ENCODE measurements around the gene SHROOM1. TPM values are rescaled to one million over a fixed set of nuclear protein-coding genes. Genes with fewer than 3 reads are reported as not detected.

The SHROOM1 gene
- total RNA-seq, 1 donor from 2014 or later: 0.79 TPM

DNA sequence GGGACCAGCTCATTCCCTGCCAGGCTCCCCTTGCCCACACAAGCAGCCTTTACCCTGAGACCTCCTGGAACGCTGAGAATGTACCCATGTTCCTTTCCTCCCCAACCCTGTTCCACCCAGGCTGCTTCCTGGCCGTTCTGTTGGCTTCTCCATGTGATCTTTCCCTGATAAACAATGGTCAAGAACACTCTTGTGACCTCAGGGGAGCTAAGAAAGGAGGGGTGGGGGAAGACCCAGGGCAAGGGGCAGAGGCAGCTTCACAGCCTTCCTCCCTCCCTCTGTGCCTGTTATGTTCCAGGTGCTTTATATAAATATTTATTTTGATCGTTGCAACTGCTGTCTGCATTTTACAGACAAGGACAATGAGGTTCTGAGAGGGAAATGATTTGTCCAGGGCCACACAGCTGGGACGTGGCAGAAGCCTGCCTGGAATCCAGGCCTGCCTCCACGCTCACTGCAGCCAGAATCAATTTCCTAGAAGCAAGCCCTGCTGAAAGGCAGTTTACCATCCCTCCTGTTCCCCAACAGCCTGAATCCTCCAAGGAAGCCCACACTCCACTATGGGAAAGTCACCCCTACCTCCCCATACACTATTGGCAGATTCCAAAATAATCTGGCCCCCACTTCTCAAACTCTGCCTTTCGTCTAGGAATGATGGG lies 3.9 kb downstream of the SHROOM1 start:
- H3K36me3 ChIP-seq (ENCODE audit: control insufficient read depth, insufficient read depth, low read length): no peaks in the 10 kb centered on the region
- TF ChIP-seq, protein P1, sequence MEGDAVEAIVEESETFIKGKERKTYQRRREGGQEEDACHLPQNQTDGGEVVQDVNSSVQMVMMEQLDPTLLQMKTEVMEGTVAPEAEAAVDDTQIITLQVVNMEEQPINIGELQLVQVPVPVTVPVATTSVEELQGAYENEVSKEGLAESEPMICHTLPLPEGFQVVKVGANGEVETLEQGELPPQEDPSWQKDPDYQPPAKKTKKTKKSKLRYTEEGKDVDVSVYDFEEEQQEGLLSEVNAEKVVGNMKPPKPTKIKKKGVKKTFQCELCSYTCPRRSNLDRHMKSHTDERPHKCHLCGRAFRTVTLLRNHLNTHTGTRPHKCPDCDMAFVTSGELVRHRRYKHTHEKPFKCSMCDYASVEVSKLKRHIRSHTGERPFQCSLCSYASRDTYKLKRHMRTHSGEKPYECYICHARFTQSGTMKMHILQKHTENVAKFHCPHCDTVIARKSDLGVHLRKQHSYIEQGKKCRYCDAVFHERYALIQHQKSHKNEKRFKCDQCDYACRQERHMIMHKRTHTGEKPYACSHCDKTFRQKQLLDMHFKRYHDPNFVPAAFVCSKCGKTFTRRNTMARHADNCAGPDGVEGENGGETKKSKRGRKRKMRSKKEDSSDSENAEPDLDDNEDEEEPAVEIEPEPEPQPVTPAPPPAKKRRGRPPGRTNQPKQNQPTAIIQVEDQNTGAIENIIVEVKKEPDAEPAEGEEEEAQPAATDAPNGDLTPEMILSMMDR (IDR thresholded peaks at IDR 0.05; ENCODE audit: insufficient read depth, low read length, severe bottlenecking): no peak
- FAIRE-seq (no peak), DNase-seq (ENCODE audit: low read depth) (no peak)
- H3K4me3 ChIP-seq (ENCODE audit: low read depth, low read length): no peak overlapping the region
- no peaks in the 10 kb centered on the region for H3K27me3 ChIP-seq (ENCODE audit: control insufficient read depth, insufficient read depth, low read length)

DNA sequence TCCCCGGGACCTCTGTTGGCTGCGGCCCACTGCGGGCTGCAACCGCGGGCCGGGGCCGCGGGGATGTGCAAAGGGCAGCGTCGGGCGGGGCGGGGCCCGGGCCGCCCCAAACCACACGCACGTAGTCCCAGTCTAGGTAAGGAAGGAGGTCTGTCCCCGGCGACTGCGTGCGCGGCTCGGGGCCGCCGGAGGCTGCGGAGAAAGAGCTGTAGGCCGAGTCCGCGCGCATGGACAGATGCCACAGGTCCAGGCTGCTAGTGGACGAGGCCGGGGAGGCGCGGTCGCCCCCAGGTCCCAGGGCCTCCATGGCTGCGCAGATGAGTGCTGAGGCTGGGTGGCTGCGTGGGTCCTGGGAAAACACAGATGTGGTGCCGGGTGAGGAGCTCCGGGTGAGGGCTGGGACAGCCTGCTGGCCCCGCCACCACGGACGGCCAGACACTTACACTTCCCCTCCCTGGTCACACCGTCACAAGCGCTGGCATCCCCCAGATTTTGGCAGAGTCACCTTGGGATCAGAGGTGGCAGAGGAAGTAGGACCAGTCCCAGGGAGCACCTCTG lies 4.5 kb downstream of the SHROOM1 start:
- FAIRE-seq: no peak
- no peak for DNase-seq (ENCODE audit: low read depth)
- Histone ChIP-seq H3K27me3 (ENCODE audit: control insufficient read depth, insufficient read depth, low read length) (no peaks in the 10 kb centered on the region), H3K4me3 (ENCODE audit: low read depth, low read length) (peak overlapping the region; percentile 15), H3K36me3 (ENCODE audit: control insufficient read depth, insufficient read depth, low read length) (no peaks in the 10 kb centered on the region)
- TF ChIP-seq, protein P1 (IDR thresholded peaks at IDR 0.05; ENCODE audit: insufficient read depth, low read length, severe bottlenecking): no peak

DNA sequence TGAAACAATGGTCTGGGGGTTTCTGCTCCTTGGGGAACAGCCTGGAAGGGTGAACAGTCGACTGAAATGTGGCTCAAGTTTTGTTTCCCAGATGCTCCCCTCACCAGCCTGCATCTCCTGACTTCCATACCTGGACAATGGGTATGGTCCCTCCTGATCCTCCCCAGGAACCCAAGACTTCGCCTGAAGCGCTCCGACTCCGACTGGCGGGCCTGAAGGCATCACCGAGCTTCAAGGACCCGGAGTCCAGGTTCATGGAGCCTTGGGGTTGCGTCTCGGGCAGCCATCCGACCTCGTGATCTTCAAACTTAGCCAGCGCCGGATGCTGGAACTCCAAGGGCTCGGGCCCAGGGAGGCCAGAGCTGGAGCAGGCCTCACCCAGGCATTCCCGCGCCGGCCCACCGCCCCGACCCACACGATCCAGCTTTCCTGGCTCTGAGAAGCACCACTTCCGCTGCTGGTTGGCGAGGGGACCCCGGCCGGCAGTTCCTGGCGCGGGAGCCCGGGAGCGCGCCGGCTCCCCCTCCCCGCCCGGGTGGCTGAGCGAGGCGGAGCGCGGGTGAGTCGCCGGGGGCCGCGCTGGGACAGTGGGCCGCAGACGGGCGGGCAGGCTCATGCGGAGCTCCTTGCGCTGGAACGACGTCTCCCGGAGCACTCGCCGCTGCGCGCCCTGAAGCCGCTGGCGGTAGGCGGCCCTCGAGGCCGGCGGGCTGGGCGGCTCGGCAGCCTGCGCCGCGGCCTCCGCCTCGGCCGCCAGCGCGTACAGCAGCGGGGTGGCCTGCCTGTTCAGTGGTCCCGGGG lies 5.2 kb downstream of the SHROOM1 start:
- TF ChIP-seq, protein P1 (IDR thresholded peaks at IDR 0.05; ENCODE audit: insufficient read depth, low read length, severe bottlenecking): no peak

DNA sequence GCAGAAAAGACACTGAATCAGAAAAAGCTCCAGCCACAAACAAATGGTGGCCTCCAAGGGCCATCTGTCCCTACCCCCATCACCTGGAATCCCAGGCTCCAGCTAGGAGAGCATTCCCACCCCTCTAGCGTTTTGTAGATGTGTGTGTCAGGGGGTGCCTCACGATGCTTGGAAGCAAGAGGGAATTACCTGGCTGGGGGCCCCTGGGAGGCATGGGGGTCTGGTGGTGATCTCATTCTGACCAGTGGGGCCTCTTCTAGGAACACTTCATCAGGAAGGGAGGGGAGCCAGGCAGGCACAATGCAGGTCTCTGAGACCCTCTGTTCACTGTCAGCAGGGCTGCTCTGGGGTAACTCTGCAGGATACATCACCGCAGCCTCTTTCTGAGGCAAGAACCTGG lies 6.0 kb downstream of the SHROOM1 start:
- TF ChIP-seq, protein P1 (IDR thresholded peaks at IDR 0.05; ENCODE audit: insufficient read depth, low read length, severe bottlenecking): no peak
- no peak for FAIRE-seq
- no peak for DNase-seq (ENCODE audit: low read depth)
- H3K36me3 ChIP-seq (ENCODE audit: control insufficient read depth, insufficient read depth, low read length): no peaks in the 10 kb centered on the region
- no peaks in the 10 kb centered on the region for H3K27me3 ChIP-seq (ENCODE audit: control insufficient read depth, insufficient read depth, low read length)
- no peak overlapping the region for H3K4me3 ChIP-seq (ENCODE audit: low read depth, low read length)

More for the DNA sequence above, 5.2 kb downstream of the SHROOM1 start:
- Histone ChIP-seq H3K4me3 (ENCODE audit: low read depth, low read length) (no peak overlapping the region), H3K36me3 (ENCODE audit: control insufficient read depth, insufficient read depth, low read length) (no peaks in the 10 kb centered on the region), H3K27me3 (ENCODE audit: control insufficient read depth, insufficient read depth, low read length) (no peaks in the 10 kb centered on the region)
- no peak for DNase-seq (ENCODE audit: low read depth)
- no peak for FAIRE-seq

DNA sequence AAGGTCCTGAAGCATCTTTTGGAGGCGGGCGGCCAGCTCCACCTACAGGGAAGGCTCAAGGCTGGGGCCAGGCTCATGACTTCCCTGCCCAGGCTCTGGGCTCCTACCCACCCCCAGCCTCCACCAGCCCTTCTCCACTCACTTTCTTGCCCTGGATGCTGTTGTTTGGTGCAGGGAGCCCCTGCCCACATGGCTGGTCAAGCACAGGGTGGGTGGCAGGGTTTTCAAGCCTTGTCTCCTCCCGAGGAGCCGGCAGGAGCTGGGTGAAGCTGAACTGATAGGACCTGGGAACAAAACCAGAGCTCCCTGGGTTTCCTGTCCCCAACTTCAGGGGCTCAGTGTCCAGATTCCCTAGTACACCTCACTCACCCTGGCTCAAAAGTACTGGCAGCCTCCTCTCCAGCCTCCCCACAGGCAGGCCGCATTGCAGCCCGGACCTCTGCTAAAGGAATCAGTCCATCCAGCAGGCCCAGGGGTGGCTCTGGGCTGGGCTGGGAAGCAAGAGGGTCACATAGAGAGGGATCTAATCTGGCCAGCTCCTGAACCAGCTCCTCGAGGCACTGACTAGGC lies 6.9 kb downstream of the SHROOM1 start:
- H3K4me3 ChIP-seq (ENCODE audit: low read depth, low read length): peak overlapping the region; percentile 31
- H3K27me3 ChIP-seq (ENCODE audit: control insufficient read depth, insufficient read depth, low read length): no peaks in the 10 kb centered on the region
- TF ChIP-seq, protein P1 (IDR thresholded peaks at IDR 0.05; ENCODE audit: insufficient read depth, low read length, severe bottlenecking): peak; percentile 2
- FAIRE-seq (no peak), DNase-seq (ENCODE audit: low read depth) (no peak)
- H3K36me3 ChIP-seq (ENCODE audit: control insufficient read depth, insufficient read depth, low read length): no peaks in the 10 kb centered on the region
